ENCODE measurements around the gene FAM120B. TPM values are rescaled to one million over a fixed set of nuclear protein-coding genes. Genes with fewer than 3 reads are reported as not detected.
"Not testable (repeated sequence)": the region's sequence is repeated elsewhere in the genome, so short reads cannot be mapped to it uniquely, and the experiment has no call there.

Gene FAM120B
- polyA plus RNA-seq, 1 donor from 2014 or later = 24.5 TPM

- Mint-ChIP-seq H3K27me3 (no peaks in the 10 kb centered on the region), H3K4me1 (peaks cover 8 to 36% (median 21%) of the 10 kb centered on the region in 3 donors), H3K9me3 (no peaks in the 10 kb centered on the region), H3K27ac (no peak overlapping the region), H3K4me3 (no peak overlapping the region), H3K36me3 (peaks cover 10% of the 10 kb centered on the region)
These were observed 9.5 kb downstream of the FAM120B start for GRCh38 chr6:170316071-170316470.

- Mint-ChIP-seq H3K27me3 (no peaks in the 10 kb centered on the region), H3K27ac (peak overlapping the region in 2 of 3 donors; percentile 5 to 65), H3K4me1 (peaks cover 6 to 29% (median 17%) of the 10 kb centered on the region in 3 donors), H3K9me3 (no peaks in the 10 kb centered on the region), H3K4me3 (no peak overlapping the region), H3K36me3 (peaks cover 7% of the 10 kb centered on the region)
These were observed 10.5 kb downstream of the FAM120B start for GRCh38 chr6:170317076-170317475.

- H3K4me3 Mint-ChIP-seq = no peak overlapping the region
- peaks cover 7 to 25% (median 13%) of the 10 kb centered on the region in 3 donors for H3K4me1 Mint-ChIP-seq
- peaks cover 9% of the 10 kb centered on the region for H3K36me3 Mint-ChIP-seq
- no peaks in the 10 kb centered on the region for H3K27me3 Mint-ChIP-seq
- peak overlapping the region in 1 of 3 donors; percentile 5 for H3K27ac Mint-ChIP-seq
- no peaks in the 10 kb centered on the region for H3K9me3 Mint-ChIP-seq
These were observed 11.2 kb downstream of the FAM120B start for GRCh38 chr6:170317718-170318117.

GRCh38 chr6:170329321-170329720, 22.8 kb downstream of the FAM120B start:
- Mint-ChIP-seq H3K27me3 (no peaks in the 10 kb centered on the region), H3K4me3 (peak overlapping the region in 1 of 4 donors; percentile 61), H3K27ac (no peak overlapping the region), H3K36me3 (peaks cover 22% of the 10 kb centered on the region), H3K9me3 (no peaks in the 10 kb centered on the region), H3K4me1 (peaks cover 0 to 4% (median 2%) of the 10 kb centered on the region in 3 donors)

GRCh38 chr6:170335199-170335598, 28.6 kb downstream of the FAM120B start:
- H3K9me3 Mint-ChIP-seq, H3K4me3 Mint-ChIP-seq, H3K27ac Mint-ChIP-seq, H3K27me3 Mint-ChIP-seq: not testable (repeated sequence)
- H3K4me1 Mint-ChIP-seq = peaks cover 0 to 14% (median 13%) of the 10 kb centered on the region in 3 donors
- peaks cover 30% of the 10 kb centered on the region for H3K36me3 Mint-ChIP-seq

GRCh38 chr6:170344631-170345576, 38.3 kb downstream of the FAM120B start:
- H3K27ac Mint-ChIP-seq = no peak overlapping the region
- H3K4me1 Mint-ChIP-seq = peaks cover 0 to 5% (median 2%) of the 10 kb centered on the region in 3 donors
- peaks cover 0 to 2% (median 0%) of the 10 kb centered on the region in 3 donors for H3K9me3 Mint-ChIP-seq
- no peak overlapping the region for H3K4me3 Mint-ChIP-seq
- H3K36me3 Mint-ChIP-seq = peaks cover 24% of the 10 kb centered on the region
- no peaks in the 10 kb centered on the region for H3K27me3 Mint-ChIP-seq

GRCh38 chr6:170345662-170346061, 39.1 kb downstream of the FAM120B start:
- peaks cover 0 to 2% (median 0%) of the 10 kb centered on the region in 3 donors for H3K9me3 Mint-ChIP-seq
- peaks cover 26% of the 10 kb centered on the region for H3K36me3 Mint-ChIP-seq
- H3K27ac Mint-ChIP-seq = no peak overlapping the region
- peaks cover 0 to 5% (median 0%) of the 10 kb centered on the region in 3 donors for H3K4me1 Mint-ChIP-seq
- no peak overlapping the region for H3K4me3 Mint-ChIP-seq
- H3K27me3 Mint-ChIP-seq = no peaks in the 10 kb centered on the region

- Mint-ChIP-seq H3K4me3 (no peak overlapping the region), H3K27ac (no peak overlapping the region), H3K27me3 (no peaks in the 10 kb centered on the region), H3K4me1 (peaks cover 0 to 5% (median 0%) of the 10 kb centered on the region in 3 donors), H3K36me3 (peaks cover 34% of the 10 kb centered on the region), H3K9me3 (peaks cover 2 to 7% (median 5%) of the 10 kb centered on the region in 3 donors)
These were observed 40.1 kb downstream of the FAM120B start for GRCh38 chr6:170346649-170347048.

- H3K36me3 Mint-ChIP-seq = peaks cover 35% of the 10 kb centered on the region
These were observed 40.5 kb downstream of the FAM120B start for GRCh38 chr6:170347091-170347490.

GRCh38 chr6:170347975-170348374, 41.4 kb downstream of the FAM120B start:
- Mint-ChIP-seq H3K4me3 (no peak overlapping the region), H3K27ac (no peak overlapping the region), H3K9me3 (peaks cover 4 to 8% (median 7%) of the 10 kb centered on the region in 3 donors), H3K27me3 (no peaks in the 10 kb centered on the region), H3K4me1 (peaks cover 0 to 5% (median 0%) of the 10 kb centered on the region in 3 donors), H3K36me3 (peaks cover 33% of the 10 kb centered on the region)

More at GRCh38 chr6:170347091-170347490, 40.5 kb downstream of the FAM120B start:
- Mint-ChIP-seq H3K27me3 (no peaks in the 10 kb centered on the region), H3K27ac (no peak overlapping the region), H3K4me3 (no peak overlapping the region), H3K4me1 (peaks cover 0 to 5% (median 0%) of the 10 kb centered on the region in 3 donors), H3K9me3 (peaks cover 2 to 7% (median 7%) of the 10 kb centered on the region in 3 donors)

- H3K9me3 Mint-ChIP-seq, H3K4me3 Mint-ChIP-seq, H3K27ac Mint-ChIP-seq, H3K4me1 Mint-ChIP-seq, H3K27me3 Mint-ChIP-seq: not testable (repeated sequence)
- H3K36me3 Mint-ChIP-seq = peaks cover 25% of the 10 kb centered on the region
These were observed 44.9 kb downstream of the FAM120B start for GRCh38 chr6:170351456-170351855.

- not testable (repeated sequence) for H3K4me1 Mint-ChIP-seq, H3K4me3 Mint-ChIP-seq, H3K27me3 Mint-ChIP-seq, H3K27ac Mint-ChIP-seq, H3K9me3 Mint-ChIP-seq
- peaks cover 14% of the 10 kb centered on the region for H3K36me3 Mint-ChIP-seq
These were observed 48.6 kb downstream of the FAM120B start for GRCh38 chr6:170355190-170355589.

GRCh38 chr6:170355661-170356060, 49.1 kb downstream of the FAM120B start:
- Mint-ChIP-seq H3K36me3 (peaks cover 14% of the 10 kb centered on the region), H3K9me3 (peaks cover 4 to 8% (median 7%) of the 10 kb centered on the region in 3 donors), H3K27ac (no peak overlapping the region), H3K27me3 (no peaks in the 10 kb centered on the region), H3K4me1 (no peaks in the 10 kb centered on the region), H3K4me3 (no peak overlapping the region)

- Mint-ChIP-seq H3K4me1 (no peaks in the 10 kb centered on the region), H3K9me3 (peaks cover 0 to 2% (median 0%) of the 10 kb centered on the region in 3 donors), H3K27me3 (no peaks in the 10 kb centered on the region), H3K36me3 (peaks cover 5% of the 10 kb centered on the region), H3K27ac (no peak overlapping the region), H3K4me3 (no peak overlapping the region)
These were observed 51.3 kb downstream of the FAM120B start for GRCh38 chr6:170357812-170358211.

GRCh38 chr6:170358496-170358895, 51.9 kb downstream of the FAM120B start:
- no peaks in the 10 kb centered on the region for H3K4me1 Mint-ChIP-seq
- peaks cover 4% of the 10 kb centered on the region for H3K36me3 Mint-ChIP-seq
- H3K27ac Mint-ChIP-seq = no peak overlapping the region
- peaks cover 0 to 2% (median 0%) of the 10 kb centered on the region in 3 donors for H3K9me3 Mint-ChIP-seq
- H3K4me3 Mint-ChIP-seq = no peak overlapping the region
- H3K27me3 Mint-ChIP-seq = no peaks in the 10 kb centered on the region
